NCI-H1436 (cell line): ENCODE measurements around the gene RALGAPA2.

Experiments
- DNase-seq: peaks from one replicate; lab custom pipeline; 2025; lab: John Stamatoyannopoulos, UW

RALGAPA2 gene

GRCh38 chr20:20712474-20713243 is at the start of gene RALGAPA2:
RALGAPA2 (minus strand) TSS chr20:20712644; CDS start chr20:20712480, 164 bp downstream.
- DNase-seq: peak; percentile 96

DNA sequence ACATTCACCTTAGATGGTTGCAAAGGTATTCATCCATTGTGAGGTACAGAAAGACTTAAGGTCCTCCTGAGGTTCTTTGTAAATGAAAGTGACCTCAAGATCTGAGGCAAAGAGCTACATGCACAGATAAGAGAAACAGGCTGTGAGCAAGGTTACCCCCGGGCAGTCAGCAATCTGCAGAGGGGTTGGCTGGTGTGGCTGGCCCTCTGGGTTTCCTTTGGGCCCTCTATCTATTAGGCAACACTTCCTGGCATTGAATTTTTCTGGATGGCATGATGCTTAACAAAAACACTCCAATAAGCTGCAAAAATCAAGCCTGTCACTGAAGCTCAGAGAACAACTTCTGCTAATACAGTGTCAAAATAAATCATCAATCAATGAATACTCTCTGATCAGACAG is 48.9 kb upstream of the RALGAPA2 start:
- no peak for DNase-seq

GRCh38 chr20:20759132-20759531 is 46.7 kb upstream of the RALGAPA2 start:
- DNase-seq: no peak

GRCh38 chr20:20755674-20756319 is 43.4 kb upstream of the RALGAPA2 start:
- no peak for DNase-seq

DNA sequence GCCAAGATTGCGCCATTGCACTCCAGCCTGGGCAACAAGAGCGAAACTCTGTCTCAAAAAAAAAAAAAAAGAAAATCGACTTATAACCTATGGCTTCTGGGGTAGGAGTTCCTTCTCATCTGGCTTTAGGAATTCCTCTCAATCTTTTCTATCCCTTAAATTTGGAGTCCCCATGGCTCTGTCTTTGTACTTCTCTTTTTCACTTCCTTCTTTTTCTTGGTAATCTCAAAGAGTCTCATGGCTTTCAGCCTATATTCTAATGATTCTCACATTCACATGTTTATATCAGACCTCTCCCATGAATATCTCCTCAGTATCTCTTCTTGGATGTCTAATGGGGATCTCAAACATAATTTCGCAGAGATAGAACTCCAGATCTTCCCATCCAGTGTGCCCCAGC is 42.8 kb upstream of the RALGAPA2 start:
- DNase-seq: no peak

DNA sequence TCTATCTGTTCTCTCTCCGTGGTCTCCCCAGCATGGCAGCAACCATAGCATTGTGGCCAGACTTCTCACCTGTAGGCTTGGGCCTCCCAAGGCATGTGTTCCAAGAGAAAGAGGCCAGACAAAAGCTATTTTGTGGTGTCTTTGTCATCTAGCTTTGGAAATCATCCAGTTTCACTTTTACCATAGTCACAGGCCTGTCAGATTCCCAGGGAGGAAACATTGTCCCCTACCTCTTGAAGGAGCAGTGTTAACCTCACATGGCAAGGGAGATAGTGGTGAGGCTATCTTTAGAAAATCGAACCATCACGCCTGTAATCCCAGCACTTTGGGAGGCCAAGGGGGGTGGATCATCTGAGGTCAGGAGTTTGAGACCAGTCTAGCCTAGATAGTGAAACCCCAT is 42.3 kb upstream of the RALGAPA2 start:
- no peak for DNase-seq

DNA sequence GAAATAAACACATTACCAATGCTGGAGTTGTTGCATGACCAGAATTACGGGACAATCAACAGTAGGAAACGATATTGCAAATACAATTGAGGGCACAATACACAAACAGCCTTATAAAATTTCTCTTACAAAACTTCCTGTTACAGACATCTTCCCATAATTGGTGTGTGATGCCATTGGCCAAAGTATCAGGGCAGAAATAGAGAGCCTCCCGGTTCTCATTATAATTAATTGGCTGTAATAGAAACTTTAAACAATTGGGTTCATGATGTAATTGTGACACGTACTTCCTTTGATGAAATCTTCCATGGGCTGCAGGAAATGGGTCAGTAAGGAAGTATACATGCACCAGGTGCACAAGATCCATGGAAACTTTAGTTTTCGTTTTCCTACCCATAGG is 40.3 kb upstream of the RALGAPA2 start:
- DNase-seq: no peak

- no peak for DNase-seq
These were observed 34.9 kb upstream of the RALGAPA2 start for GRCh38 chr20:20747298-20747697.

GRCh38 chr20:20744170-20744725 is 31.8 kb upstream of the RALGAPA2 start:
- no peak for DNase-seq

DNA sequence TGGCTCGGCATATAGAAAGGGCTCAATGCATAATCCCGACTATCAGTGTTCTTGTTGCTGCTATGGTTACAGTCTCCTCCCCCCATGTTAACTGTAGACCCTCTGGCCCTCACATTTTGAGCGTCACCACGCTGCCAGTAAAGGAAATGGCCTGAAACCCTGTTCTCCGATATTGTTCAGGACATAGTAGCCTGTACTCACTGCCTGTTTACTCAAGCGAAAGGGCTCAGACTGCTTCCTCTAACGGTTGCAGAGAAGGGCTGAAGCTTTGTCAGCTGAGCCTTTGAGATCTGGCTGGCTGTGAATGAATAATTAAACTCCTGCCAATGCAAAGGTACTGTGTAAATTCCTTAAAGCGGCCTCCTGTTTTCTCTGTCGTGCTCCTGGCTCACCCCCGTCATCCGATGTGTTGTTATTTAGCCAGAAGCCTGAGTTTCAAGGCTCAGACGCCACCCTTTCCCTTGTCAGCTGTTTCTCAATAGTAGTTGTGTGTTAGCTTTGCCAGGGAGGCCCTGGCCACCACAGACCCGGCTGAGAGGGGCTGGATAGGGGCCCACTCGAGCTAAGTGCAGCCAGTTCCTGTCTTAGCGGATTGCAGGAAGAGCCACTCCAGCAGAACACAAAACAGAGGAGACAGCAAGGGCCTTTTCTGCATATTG is 31.2 kb upstream of the RALGAPA2 start:
- peak; percentile 39 for DNase-seq

DNA sequence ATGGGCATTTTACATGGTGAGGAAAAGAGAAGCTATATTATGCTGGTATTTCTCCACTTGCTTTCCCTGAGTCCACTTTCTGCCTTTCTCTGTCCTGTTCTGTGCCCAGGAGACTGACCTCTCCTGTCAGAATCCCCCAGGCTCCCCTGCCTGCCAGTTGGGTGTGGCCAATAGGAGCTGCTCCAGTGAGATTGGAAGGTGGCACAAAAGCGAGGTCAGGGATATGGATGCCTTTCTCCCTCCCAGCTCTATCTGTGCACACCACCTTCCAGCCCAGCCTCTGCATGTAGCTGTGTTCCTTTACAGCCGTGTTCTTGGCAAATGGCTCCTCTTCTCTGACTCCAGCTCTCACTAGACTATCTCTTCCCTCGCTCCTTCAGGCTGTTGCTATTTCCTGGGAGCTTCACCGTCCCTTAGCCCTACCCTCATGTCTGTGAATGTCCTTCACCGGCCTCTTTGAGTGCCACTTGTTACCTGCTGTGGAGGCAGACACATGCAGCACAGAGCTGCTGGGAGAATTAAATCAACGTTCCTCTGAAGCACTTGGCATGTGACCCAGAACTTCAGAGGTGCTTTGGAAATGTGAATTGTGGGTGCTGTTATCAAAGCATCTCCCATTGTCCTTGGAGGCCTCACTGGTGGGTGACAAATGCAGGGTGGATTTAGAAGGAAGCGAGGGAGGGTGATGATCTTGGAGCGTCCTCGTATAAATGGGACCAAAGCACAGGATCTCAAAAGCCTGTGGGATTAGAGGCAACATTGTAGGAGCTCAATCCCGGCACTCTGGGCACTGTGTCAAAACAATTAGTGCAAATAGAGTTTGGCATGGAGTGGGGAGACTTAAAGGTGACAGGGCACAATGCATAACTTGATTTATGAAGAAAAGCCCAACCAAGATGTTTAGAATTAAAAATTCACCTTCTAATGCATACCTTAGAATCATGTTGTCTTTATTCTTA is 28.9 kb upstream of the RALGAPA2 start:
- no peak for DNase-seq

DNA sequence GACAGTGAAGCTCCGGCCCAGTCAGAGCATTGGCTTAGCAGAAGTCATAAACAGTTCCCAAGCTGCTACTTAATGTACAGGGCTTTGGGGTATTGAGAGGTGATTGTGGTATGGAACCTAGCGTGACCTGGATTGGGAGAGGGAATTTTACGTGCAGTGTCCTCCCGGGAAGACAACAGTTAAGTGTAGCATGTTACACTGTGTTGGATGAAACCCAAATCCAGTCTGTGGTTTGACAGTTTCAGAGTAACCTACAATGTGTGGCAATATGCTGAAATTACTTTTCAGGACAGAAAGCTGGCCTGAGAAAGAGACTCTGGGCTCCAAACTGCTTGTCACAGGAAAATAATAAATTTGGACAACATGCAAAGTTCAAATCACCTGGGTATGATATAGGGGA is 28.1 kb upstream of the RALGAPA2 start:
- DNase-seq: no peak

DNA sequence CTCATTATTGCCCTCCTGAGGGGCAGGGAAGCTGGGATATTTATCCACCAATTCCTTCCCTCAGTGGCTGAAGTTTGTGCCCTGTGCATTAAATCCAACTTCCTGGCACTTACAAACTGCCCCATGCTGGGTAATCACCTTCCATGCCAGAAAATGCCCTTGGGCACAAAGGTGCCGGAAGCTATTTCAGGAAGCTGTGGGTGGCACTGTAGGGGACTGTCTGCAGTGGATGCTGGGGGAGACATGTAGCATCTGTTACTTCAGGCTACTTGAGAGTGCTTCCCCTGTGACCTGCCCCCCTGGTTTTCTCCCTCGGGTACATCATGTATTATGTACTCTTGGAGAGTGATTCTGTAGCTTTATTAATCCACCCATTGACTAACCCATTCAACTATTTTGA is 24.7 kb upstream of the RALGAPA2 start:
- DNase-seq: no peak

GRCh38 chr20:20736303-20736702 is 23.9 kb upstream of the RALGAPA2 start:
- no peak for DNase-seq

GRCh38 chr20:20734475-20734948 is 22.1 kb upstream of the RALGAPA2 start:
- DNase-seq: no peak

DNA sequence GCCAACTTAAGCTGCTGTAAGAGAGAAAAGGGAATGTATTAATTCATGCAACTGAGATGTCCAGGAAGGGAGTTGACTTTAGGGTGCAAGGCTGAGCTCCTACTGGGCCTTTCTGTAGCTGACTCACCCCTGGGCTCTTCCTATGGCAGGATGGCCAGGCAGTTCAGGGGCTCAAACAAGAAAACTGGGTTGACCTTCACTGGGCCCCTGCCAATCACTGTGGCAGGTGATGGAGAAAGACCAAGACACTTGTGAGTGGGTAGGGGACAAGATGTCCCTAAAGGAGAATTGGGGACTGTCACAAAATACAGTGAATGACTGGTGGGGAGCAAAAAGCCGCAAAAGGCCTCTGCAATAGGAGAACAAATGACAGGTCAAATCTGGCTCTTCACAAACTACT is 21.5 kb upstream of the RALGAPA2 start:
- DNase-seq: no peak

DNA sequence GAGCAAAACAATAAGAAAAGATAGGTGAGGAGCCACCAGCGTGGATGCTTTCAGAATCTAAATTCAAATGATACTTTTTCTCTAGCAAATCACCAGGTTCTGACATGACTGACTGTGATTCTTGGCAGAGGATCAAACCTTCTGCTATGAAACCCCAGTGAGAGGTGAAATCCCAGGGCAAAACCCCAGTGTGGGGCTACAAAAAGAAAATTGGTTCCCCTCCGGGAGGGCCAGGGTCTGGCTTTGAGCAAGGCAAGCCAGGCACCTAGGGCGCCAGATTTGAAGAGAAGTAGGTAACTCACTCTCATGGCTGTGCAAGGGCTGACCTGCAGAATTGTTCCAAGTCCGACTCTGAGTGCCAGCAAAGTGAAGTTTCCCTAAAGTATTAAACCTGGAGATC is 20.2 kb upstream of the RALGAPA2 start:
- DNase-seq: no peak

GRCh38 chr20:20731945-20732296 is 19.5 kb upstream of the RALGAPA2 start:
- no peak for DNase-seq

DNA sequence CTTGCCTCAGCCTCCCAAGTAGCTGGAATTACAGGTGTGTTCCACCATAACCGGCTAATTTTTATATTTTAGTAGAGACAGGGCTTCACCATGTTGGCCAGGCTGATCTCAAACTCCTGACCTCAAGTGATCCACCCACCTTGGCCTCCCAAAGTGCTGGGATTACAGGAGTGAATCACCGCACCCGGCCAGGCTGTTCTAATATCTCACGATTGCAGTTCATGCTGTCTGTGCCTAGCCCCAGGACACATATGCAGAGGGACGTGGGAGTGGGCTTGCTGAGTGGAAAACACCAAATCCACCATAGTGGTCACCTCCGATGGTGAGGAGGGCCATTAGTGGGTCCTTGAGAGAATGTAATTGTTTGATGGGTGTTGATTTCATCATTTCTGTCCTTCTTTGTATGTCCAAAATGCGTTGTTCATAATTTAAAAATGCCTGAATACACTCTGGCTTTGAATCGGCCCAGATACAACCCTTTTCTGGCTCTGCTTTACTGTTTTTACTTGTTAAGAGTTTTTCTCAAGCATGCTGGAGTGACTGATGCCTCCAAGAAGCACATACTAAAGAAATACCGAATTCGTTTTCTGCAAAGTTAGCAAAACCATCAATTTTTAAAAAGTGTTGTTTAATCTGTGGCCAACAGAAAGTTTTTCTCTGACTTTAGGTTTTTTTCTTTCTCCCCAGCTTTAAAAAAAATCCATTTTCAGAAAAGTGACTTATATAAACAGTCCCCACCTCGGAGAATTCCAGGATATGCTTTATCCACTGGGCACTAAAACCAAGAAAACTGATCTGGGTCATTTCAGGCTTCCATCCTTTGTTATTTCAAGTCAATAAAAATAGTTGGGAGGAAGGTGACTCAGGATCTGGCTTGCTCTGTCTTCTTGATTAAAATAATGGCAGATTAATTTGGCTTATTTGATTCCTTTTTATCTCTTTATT is 18.8 kb upstream of the RALGAPA2 start:
- no peak for DNase-seq

DNA sequence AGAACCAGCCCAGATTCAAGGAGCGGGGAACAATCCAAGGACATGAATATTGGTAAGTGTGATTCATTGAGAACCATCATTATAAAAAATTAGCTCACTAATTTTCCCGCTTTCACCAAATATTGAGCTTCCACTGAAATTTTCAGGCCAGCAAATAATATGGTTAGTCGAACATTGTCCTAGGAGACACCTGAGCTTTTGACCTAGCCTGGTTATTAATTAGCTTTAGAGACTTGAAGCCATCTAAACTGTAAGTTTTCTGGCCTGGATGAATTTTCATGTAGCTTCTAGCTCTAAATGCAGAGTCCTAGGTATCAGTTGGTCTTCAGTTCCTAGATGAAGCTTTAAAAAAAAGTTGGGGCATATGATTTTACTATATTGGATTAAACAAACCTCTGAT is 17.1 kb upstream of the RALGAPA2 start:
- DNase-seq: no peak

DNA sequence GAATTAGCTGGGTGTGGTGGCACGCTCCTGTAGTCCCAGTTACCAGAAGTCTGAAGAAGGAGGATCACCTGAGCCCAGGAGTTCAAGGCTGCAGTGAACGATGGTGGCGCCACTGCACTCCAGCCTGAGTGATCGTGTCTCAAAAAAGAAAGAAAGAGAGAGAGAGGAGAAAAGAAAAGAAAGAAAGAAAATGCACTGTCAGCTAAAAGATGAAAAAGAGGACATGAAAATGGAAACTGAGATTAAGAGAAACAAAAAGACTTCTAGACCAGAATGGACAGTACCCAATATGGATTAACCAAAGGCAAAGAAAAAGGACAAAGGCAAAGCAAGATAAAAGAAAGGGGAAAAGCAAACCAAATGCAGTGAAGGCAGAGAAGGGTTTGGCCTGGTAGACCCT is 9.0 kb upstream of the RALGAPA2 start:
- DNase-seq: no peak
